GM18951 (cell line): ENCODE data around the gene ADAMTS6.

Experiments
- POLR2A ChIP-seq: IDR thresholded peaks from 4 replicates; pipeline ENCODE4 v1.6.1; 2011; ENCODE audit warnings: mild to moderate bottlenecking; ENCODE audit not compliant: insufficient read length, insufficient read depth; ENCODE audit errors: extremely low read depth
- in situ Hi-C: fragments of 300-500 bp; cut with MboI; formaldehyde crosslinking; loops from one replicate; pipeline ENCODE4 v1.12.0; 2022; ENCODE audit warnings: low sequenced_read_pairs, mixed read lengths, inconsistent platforms; ENCODE audit not compliant: unreplicated experiment

ADAMTS6 gene

GRCh38 chr5:65481635-65482295, at the start of gene ADAMTS6:
ADAMTS6 (minus strand) TSS chr5:65481920; CDS start chr5:65473673, 8,247 bp downstream.
- in situ Hi-C loops, result loop anchor here (10.0 to 25.0 kb wide), 4 partner anchors 394 to 844 kb away; no protein-coding TSS in a partner anchor
- TF ChIP-seq POLR2A, result peak; percentile 56

GRCh38 chr5:65530904-65531303, 49.2 kb upstream of the ADAMTS6 start:
- in situ Hi-C loops, result no loop called here
- no peak for TF ChIP-seq POLR2A

- TF ChIP-seq POLR2A, result no peak
- in situ Hi-C loops, result no loop called here
Observed at GRCh38 chr5:65525726-65526125, 44.0 kb upstream of the ADAMTS6 start.

GRCh38 chr5:65512170-65512937, 30.6 kb upstream of the ADAMTS6 start:
- in situ Hi-C loops, result no loop called here
- no peak for TF ChIP-seq POLR2A

GRCh38 chr5:65508978-65509377, 27.3 kb upstream of the ADAMTS6 start:
- in situ Hi-C loops, result no loop called here

GRCh38 chr5:65506961-65507360, 25.2 kb upstream of the ADAMTS6 start:
- in situ Hi-C loops, result no loop called here
- TF ChIP-seq POLR2A, result no peak

More at GRCh38 chr5:65508978-65509377, 27.3 kb upstream of the ADAMTS6 start:
- TF ChIP-seq POLR2A, result no peak

- no peak for TF ChIP-seq POLR2A
- in situ Hi-C loops, result loop anchor here (10.0 to 25.0 kb wide), 4 partner anchors 402 to 852 kb away; no protein-coding TSS in a partner anchor
Observed at GRCh38 chr5:65489119-65489518, 7.4 kb upstream of the ADAMTS6 start.

- in situ Hi-C loops, result loop anchor here (10.0 to 25.0 kb wide), 4 partner anchors 401 to 851 kb away; no protein-coding TSS in a partner anchor
Observed at GRCh38 chr5:65488038-65488687, 6.4 kb upstream of the ADAMTS6 start.

- in situ Hi-C loops, result loop anchor here (10.0 to 25.0 kb wide), 4 partner anchors 400 to 850 kb away; no protein-coding TSS in a partner anchor
Observed at GRCh38 chr5:65486803-65487202, 5.1 kb upstream of the ADAMTS6 start.

- in situ Hi-C loops, result loop anchor here (10.0 to 25.0 kb wide), 4 partner anchors 398 to 848 kb away; no protein-coding TSS in a partner anchor
- TF ChIP-seq POLR2A, result no peak
Observed at GRCh38 chr5:65485405-65485804, 3.7 kb upstream of the ADAMTS6 start.

GRCh38 chr5:65483546-65484346, 2.0 kb upstream of the ADAMTS6 start:
- no peak for TF ChIP-seq POLR2A

GRCh38 chr5:65482736-65483545, 1.2 kb upstream of the ADAMTS6 start:
- TF ChIP-seq POLR2A, result no peak
- in situ Hi-C loops, result loop anchor here (10.0 to 25.0 kb wide), 4 partner anchors 396 to 846 kb away; no protein-coding TSS in a partner anchor

More at GRCh38 chr5:65483546-65484346, 2.0 kb upstream of the ADAMTS6 start:
- in situ Hi-C loops, result loop anchor here (10.0 to 25.0 kb wide), 4 partner anchors 396 to 846 kb away; no protein-coding TSS in a partner anchor
